SHP77 treated with DMSO at 0.1 percent for 48 hours (cell line): ENCODE measurements around the gene TYMS.

ENCODE experiments used
- DNase-seq: peaks from one replicate; lab custom pipeline; 2025; lab: John Stamatoyannopoulos, UW

TYMS gene

DNA sequence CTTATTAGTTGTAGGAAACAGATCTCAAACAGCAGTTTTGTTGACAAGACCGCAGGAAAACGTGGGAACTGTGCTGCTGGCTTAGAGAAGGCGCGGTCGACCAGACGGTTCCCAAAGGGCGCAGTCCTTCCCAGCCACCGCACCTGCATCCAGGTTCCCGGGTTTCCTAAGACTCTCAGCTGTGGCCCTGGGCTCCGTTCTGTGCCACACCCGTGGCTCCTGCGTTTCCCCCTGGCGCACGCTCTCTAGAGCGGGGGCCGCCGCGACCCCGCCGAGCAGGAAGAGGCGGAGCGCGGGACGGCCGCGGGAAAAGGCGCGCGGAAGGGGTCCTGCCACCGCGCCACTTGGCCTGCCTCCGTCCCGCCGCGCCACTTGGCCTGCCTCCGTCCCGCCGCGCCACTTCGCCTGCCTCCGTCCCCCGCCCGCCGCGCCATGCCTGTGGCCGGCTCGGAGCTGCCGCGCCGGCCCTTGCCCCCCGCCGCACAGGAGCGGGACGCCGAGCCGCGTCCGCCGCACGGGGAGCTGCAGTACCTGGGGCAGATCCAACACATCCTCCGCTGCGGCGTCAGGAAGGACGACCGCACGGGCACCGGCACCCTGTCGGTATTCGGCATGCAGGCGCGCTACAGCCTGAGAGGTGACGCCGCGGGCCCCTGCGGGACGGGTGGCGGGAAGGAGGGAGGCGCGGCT lies at the start of gene TYMS:
Gene TYMS, plus strand, starts transcription at position 343 of the 690 bp plus-strand sequence. Its CDS starts 90 bp downstream, at position 433.
- DNase-seq, result peak; percentile 25

DNA sequence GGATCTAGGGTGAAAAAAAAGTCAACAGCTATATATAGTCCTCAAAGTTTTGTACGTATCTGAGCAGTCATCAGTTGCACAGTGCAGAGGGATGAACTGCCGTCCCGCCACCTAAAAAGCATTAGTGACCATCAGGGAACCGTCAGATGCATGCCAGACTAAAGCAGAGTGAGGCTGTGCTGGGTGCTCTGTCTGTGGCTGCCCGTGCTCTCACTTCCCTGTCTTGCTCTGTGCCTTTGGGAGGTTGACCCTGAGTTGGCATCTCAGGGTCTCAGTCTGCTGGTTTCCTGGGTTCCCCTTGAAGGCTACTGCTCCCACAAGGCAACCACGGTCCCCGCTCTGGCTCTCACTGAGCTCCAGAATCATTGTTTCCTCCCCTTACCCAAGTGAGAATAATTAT lies 49.5 kb upstream of the TYMS start:
- no peak for DNase-seq

DNA sequence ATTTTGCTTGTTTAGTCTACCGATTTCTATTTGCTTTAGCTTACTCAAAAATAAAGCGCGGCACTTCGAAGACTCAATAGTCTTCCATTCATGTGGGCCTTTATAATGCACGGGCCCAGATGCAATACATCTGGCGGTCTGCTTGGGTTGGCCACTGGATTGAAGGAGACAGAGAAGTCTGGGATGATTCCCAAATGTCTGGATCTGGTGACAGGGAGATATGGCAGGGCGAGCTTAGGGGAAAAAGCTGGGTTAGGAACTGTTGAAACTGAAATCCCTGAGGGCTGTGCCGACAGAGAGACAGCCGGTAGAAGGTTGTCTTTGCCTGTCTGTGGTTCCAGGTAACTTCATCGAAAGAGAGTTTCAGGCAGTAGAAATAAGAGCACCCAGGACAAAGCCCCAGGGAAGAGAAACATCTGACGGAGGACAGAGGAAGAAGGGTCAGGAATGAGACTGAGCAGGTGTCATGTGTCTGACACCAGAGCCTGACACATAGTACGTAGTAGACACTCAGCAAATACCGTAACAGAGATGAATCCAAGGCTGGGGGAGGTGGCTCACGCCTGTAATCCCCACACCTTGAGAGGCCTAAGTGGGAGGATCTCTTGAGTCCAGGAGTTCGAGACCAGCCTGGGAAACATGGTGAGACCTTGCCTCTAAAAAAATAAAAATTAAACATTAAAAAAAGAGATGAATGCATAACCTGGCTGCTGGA lies 47.1 kb upstream of the TYMS start:
- no peak for DNase-seq

DNA sequence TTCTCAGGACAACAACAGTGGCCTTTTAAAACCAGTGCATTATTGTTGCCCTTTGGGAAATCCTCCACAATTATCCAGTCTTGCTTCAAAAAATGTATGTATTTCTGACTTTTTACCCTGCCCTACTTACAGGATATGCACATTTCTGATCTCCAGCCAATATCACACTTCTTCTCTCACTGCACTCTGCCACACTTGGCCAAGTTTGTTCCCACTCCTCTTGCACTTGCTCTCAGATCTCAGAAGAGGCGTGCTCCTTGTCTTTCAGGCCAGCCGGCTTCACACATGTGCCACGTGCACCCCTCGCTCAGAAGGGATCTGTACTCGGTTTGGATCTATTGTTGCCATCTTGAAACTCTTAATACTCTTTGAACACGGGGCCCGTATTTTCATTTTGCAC lies 45.3 kb upstream of the TYMS start:
- no peak for DNase-seq

DNA sequence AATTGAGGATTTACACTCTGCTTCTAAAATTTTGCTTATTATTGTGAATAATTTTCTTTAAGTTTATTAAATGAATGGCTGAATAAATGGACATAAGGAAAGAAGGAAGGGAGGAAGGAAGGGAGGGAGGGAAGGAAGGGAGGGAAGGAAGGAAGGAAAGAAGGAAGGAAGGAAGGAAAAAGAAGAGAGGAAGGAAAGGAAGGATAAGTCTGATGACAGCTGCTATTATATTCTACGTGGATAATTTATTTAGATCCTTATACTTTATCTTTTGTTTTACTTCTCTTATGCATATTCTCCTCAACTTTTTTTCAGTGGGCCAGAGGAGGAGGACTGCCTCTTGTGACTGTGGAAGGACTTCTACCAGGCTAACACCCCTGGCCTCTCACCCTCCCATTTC lies 43.3 kb upstream of the TYMS start:
- DNase-seq, result no peak

DNA sequence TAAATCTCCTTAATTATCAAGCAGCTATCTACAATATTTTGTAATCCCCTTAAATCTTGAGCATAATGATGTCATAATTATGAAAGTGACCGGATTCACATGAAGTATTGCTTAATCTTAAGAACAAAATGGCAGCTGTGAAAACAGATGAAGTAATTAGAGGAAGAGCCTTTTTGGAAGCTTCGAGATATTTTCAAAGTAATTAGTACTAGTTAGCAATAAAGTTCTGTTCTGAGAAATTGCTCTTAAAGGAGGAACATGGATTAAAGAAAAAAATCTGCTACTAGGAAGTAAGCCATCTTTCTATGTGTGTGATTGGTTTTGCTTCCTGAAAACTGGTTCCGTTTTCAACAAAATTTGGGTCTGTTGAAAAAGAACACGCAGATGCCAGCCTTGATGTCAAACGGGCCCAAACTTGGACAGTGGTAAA lies 42.3 kb upstream of the TYMS start:
- no peak for DNase-seq

DNA sequence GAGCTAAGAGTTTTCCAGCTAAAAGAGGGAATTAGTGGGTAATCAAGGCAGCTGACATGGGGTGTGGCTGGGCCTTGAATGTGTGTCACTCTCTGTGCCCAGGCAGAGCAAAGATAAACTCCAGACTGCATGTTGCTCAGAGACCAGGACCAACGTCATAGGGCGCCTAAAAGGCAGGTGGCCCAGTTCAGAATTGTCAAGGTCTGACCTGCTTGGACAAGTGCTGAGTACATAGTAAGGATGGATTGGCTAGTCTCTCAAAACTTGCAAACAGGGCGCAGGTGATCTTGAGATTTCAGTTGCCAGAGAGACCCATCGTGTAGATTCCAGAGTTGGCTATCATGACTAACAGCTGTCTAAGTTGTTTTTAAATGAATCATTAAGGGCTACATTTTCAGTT lies 41.7 kb upstream of the TYMS start:
- peak; percentile 33 for DNase-seq

DNA sequence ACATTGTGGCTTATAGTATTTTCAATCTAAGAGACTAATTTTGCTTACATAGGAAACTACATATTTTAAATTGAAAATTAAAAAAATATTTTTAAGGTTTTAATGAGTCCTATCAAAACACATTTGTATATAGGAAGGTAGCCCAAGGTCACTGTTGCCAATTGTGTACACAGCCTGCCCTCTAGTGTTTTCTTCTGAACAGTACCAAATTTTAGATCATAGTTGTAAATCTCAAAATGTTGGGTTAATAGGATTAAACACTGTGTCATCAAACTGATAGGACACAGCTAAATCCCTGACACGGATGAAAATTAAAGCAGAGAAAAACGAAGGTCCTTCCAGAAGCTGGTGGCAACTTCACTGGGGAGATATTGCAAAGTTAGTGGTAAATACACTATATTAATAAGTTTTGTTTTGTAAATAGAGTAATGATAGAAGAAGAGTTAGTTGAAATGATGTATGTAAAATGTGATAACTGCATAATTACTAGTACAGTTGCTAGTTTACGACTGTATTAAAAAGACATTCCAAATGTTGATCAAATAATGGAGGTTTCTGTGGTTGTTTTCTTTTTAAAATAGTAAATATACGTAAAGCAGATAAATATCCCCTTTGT lies 41.0 kb upstream of the TYMS start:
- no peak for DNase-seq

DNA sequence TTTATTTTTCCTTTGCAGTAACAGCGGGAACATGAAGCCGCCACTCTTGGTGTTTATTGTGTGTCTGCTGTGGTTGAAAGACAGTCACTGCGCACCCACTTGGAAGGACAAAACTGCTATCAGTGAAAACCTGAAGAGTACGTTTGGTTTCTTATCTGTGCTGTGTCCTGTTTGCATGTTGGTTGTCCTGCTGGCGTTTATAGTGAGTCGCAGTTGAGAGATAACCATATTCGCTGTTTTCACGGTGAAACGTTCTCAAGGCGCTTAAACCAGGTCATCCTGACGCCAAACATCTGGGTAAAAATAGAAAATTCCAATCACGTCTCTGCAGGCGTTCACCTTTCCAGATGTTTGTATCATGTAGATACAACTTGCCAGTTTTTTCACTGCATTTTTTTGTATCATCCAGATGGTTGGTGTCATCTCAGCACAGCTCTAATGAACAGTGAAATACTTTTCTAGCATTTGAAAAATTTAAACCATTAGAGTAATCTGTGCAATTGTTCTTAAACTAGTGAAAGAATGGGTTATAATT lies 39.4 kb upstream of the TYMS start:
- DNase-seq, result no peak

DNA sequence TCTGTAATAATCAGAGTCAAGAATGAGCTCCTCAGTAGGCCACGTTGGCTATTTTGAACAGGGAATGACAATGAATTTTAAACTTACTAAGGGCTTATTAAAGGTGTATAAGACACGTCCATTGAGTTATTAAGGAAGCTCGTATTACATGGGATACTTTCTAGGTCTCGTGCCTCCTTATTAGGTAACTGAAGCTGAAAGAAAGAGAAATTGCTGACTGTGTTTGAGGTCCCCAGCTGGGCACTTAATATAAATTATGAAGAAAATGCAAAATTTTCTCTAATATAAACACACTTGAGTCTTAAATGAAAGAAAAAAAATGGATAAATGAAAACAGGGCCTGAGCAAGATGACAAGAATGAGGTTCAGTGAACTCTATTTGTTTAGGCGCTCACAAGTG lies 38.8 kb upstream of the TYMS start:
- DNase-seq, result no peak

DNA sequence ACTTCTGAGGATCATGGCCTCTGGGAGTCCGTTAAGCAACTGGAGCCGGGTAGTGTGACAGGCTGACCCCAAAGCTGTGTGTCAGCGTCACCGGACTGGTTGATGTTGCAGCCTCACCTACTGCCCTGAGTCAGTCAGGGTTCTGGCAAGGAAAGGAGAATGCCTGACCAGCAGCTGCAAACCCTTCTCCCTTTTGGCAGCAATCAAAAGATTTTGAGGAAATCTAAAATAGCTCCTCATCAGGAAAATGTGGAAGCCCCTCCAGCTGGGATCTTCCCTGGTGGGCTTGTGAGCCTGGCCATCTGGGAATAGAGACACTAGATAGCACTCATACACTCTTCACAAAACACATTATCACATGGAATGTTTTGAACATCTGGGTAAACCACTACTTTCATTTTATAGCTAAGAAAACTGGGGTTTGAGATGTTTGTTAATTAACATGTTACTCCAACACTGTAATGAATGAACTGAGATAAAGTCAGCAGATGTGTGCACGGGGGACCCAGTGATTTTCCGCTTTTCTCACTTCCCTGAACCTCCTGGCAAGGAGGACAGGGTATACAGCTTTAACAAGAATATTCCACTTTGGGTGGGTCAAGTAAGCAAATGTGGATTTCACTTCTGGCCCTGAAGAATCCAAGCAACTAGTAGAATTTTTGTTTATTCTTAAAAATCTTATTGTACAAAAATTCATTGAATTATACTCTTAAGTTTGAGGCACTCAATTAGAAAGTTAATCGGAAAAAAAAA lies 36.0 kb upstream of the TYMS start:
- DNase-seq, result no peak

DNA sequence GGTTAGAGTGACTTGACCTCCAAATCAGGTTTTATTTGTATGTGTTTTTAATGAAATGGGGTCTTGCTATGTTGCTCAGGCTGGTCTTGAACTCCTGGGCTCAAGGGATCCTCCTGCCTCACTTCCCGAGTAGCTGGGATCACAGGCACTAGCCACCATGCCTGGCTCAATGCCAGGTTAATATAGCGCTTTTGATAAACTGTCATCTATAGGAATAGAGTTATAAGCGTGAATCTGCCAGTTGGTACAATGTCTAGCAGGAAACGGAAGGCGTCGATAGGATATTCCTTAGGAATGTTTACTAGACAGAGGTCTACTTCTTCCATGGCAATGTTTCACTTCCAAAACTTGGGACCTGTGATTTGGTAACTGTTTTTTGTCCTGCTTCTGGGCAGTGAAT lies 35.2 kb upstream of the TYMS start:
- DNase-seq, result no peak

DNA sequence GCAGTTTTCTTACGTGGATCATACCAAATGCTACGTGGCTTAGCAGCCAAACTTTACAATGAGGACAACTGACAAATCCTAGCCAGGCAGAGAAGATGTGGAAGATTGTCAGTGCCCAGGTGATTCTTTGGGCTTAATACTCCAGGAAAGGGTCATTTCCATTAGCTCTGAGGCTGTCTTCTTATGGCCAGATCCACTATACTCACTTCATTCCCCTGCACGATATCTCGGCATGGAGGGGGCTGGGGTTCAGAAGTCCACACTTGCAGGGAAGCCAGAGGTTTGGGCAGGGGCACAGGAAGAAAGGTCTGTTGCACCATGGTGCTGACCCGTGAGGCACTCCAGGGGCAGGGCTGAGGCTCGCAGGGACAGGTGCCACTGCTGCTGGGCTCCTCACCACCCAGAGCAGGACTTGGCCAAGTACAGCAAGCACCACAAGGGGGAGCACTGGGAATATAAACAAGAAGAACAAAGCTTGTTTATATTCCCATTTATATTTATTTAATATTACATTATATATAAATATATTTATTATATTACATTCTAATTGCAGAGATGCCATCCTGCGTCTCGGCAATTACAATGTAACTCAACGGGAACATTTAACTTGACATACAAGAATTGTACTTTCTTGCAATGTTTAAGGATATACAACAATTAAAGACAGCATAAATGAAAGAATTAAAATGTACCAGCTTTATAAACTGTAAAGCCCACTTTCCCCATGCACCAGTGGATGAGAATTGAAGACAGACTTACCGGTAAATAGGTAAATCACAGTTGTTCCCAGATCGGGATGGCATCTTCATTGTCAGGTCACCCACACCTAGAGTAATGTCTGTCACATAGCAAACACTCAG lies 33.5 kb upstream of the TYMS start:
- peak; percentile 44 for DNase-seq

DNA sequence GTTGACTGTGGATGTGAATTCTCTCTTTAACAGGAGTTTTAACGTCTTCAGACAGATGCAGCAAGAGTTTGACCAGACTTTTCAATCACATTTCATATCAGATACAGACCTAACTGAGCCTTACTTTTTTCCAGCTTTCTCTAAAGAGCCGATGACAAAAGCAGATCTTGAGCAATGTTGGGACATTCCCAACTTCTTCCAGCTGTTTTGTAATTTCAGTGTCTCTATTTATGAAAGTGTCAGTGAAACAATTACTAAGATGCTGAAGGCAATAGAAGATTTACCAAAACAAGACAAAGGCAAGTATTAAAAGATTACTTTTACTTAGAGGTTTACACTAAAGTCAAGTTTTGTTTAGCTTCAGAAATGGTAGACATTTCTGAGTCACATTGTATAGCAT lies 30.2 kb upstream of the TYMS start:
- DNase-seq, result no peak

DNA sequence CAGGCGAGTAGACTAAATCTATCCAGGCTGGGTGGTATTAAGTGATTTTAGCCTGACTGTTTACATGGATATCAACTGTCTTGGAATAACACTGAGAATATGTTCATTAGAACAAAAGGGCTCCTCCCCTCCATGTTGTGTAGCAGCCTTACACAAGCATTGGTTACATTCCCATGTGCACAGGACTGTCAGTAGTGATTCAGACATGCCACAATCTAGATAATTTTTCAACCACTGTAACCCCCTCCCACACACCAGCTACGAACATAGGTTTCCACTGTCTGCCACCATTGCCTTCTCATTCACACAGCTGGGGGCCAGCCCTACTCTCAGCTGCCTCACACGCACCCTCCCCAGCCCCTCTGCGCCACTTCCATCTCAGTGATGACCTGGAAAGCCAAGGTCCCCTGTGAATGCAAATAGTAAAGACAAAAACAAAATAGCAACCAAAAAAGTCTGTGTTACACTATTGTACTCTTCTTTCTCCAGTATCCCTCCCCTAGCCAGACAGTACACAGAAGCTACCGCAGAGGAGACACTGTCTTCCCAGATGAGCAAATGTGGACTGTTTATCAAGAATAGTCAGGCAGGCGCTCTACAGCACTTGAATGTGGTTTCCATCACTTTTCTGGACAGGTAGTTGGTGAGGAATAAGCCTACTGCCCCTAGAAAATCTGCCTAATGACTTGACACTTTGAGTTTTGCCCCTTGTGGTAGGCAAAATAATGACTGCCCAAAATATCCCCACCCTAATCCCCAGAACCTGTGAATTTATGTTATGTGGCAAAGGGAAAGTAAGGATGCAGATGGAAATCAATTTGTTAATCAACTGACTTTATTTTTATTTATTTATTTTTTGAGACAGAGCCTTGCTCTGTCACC lies 27.9 kb upstream of the TYMS start:
- no peak for DNase-seq

DNA sequence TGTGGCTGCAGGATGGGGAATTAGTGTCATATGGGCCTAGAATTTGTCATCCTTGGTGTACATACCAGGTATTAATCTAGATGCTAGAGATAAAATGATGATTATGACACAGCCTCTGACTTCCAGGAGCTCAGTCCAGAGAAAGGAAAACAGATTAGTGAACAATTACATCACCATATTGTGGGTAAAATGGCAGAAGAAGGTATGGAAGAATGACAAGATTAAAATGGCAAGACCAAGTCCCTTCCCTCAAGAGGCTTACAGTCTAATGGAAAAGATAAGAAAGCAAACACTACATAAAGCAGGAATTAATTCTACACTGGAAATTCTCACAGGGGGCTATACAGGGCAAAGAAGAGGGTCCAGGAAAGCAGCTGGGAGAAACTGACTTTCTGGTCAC lies 25.9 kb upstream of the TYMS start:
- no peak for DNase-seq

DNA sequence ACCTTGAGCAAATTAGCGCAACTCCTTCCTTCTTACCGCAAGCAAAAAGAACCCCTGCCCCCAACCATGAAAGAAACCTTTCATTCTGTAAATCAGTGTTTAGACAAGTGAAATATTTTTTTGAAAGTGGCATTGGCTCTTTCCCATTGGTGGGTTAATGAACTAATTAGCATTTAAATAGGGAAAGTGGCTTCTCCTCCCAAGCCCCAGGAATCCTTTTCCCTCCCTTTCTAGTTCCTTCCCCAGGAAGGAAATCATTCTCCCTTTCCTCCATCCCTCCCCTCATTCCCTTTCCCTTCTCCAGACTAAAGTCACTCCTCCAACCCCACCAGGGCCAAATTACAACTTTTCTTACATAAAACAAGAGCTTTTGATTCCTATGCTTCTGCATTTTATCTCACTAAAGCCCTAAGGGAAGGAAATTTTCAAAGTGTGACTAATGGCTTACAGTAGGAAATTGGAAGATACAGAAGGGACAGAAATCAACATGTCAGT lies 22.9 kb upstream of the TYMS start:
- no peak for DNase-seq

DNA sequence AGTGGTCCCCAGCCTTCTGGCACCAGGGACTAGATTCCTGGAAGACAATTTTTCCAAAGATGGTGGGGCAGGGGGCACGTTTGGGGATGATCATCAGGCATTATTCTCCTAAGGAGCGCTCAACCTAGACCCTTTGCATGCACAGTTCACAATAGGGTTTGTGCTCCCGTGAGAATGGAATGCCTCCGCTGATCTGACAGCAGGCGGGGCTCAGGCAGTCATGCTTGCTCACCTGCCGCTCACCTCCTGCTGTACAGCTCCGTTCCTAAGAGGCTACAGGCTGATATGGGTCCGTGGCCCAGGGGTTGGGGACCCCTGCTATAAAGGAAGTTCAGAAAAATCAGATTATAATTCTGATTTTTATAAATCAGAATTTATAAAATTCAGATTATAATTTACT lies 22.3 kb upstream of the TYMS start:
- DNase-seq, result no peak

DNA sequence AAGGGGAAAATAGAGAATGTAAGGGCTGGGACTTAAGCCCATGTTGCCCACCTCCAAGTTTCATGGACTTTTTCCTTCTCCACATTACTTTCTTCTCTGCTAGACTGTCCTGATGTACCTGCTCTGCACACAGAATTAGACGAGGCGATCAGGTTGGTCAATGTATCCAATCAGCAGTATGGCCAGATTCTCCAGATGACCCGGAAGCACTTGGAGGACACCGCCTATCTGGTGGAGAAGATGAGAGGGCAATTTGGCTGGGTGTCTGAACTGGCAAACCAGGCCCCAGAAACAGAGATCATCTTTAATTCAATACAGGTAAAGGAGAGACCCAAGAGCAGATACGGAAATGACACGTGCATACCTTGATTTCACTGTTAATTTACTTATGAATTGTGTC lies 16.2 kb upstream of the TYMS start:
- no peak for DNase-seq

DNA sequence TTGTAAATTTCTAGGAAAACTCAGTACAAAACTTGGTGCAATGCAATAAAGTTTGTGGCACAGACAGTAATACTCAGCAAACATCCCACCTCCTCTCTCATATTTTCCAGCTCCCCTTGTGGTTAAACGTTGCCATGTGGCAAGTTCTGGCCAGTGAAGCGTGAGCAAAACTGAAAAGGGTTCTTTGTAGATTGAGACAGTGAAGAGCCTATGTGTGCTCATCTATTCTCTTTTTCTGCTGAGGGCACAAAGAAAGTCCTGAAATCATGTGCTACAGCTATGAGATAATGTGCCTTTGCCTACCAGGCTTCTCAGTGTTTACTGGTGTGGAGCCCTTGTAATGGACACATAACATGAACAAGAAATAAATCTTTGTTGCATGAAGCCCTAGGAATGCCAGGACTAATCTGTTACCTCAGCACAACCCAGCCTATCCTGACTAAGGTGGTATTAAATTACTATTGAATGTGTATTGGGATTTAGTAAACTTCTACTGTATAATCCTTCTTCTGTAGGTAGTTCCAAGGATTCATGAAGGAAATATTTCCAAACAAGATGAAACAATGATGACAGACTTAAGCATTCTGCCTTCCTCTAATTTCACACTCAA lies 13.0 kb upstream of the TYMS start:
- no peak for DNase-seq
